Stimulated activated memory B cell treated with anti-CD40 and anti-IgM and Interleukin-4, amounts not matched to agents 10 μg/mL and 1 μg/mL and 100 μg/mL, for 72 hours (primary cell): ENCODE results near the gene AP1G1.

ENCODE experiments used
- ATAC-seq: fragments of 150-1000 bp; cut with Tn5 transposase; 2 replicates; pipeline ENCODE4 v1.10.0; 2021
- H3K27ac Mint-ChIP-seq: one replicate; pipeline ENCODE4 v1.8.0; 2022; ENCODE audit warnings: mild to moderate bottlenecking, mixed read lengths
- H3K27me3 Mint-ChIP-seq: one replicate; pipeline ENCODE4 v1.8.0; 2022; ENCODE audit warnings: mixed read lengths
- H3K36me3 Mint-ChIP-seq: one replicate; pipeline ENCODE4 v1.8.0; 2022; ENCODE audit warnings: mixed read lengths
- H3K4me1 Mint-ChIP-seq: one replicate; pipeline ENCODE4 v1.8.0; 2022; ENCODE audit warnings: mixed read lengths
- H3K4me3 Mint-ChIP-seq: one replicate; pipeline ENCODE4 v1.8.0; 2022; ENCODE audit warnings: mild to moderate bottlenecking, moderate library complexity, mixed read lengths
- H3K9me3 Mint-ChIP-seq: one replicate; pipeline ENCODE4 v1.8.0; 2022; ENCODE audit warnings: mixed read lengths

AP1G1 gene

GRCh38 chr16:71808593-71809459, at the start of gene AP1G1:
Gene AP1G1, minus strand, starts transcription at chr16:71808834. Its CDS starts 19,355 bp downstream, at chr16:71789479.
- H3K36me3 Mint-ChIP-seq = peaks cover 9% of the 10 kb centered on the region
- H3K9me3 Mint-ChIP-seq = no peaks in the 10 kb centered on the region
- H3K4me3 Mint-ChIP-seq = peak within 1 kb of the TSS; percentile 94
- H3K27ac Mint-ChIP-seq = peak within 1 kb of the TSS; percentile 100
- no peaks in the 10 kb centered on the region for H3K27me3 Mint-ChIP-seq
- peaks cover 17% of the 10 kb centered on the region for H3K4me1 Mint-ChIP-seq
- peak; percentile 97 for ATAC-seq

- H3K9me3 Mint-ChIP-seq = no peaks in the 10 kb centered on the region
- H3K36me3 Mint-ChIP-seq = peaks cover 54% of the 10 kb centered on the region
- ATAC-seq = no peak
- no peak overlapping the region for H3K4me3 Mint-ChIP-seq
- no peaks in the 10 kb centered on the region for H3K27me3 Mint-ChIP-seq
- peaks cover 61% of the 10 kb centered on the region for H3K4me1 Mint-ChIP-seq
- peak overlapping the region; percentile 60 for H3K27ac Mint-ChIP-seq
Observed at GRCh38 chr16:71855937-71856662, 47.5 kb upstream of the AP1G1 start.

GRCh38 chr16:71854369-71854948, 45.8 kb upstream of the AP1G1 start:
- Mint-ChIP-seq H3K27ac (peak overlapping the region; percentile 87), H3K4me1 (peaks cover 61% of the 10 kb centered on the region), H3K27me3 (no peaks in the 10 kb centered on the region), H3K4me3 (no peak overlapping the region), H3K36me3 (peaks cover 59% of the 10 kb centered on the region), H3K9me3 (no peaks in the 10 kb centered on the region)
- ATAC-seq = no peak

- peaks cover 59% of the 10 kb centered on the region for H3K36me3 Mint-ChIP-seq
- peak overlapping the region; percentile 68 for H3K4me3 Mint-ChIP-seq
- H3K9me3 Mint-ChIP-seq = no peaks in the 10 kb centered on the region
- peaks cover 65% of the 10 kb centered on the region for H3K4me1 Mint-ChIP-seq
- peak; percentile 86 for ATAC-seq
- peak overlapping the region; percentile 87 for H3K27ac Mint-ChIP-seq
- H3K27me3 Mint-ChIP-seq = no peaks in the 10 kb centered on the region
Observed at GRCh38 chr16:71853413-71853812, 44.8 kb upstream of the AP1G1 start.

- no peak for ATAC-seq
- peak overlapping the region; percentile 87 for H3K27ac Mint-ChIP-seq
Observed at GRCh38 chr16:71852561-71852960, 43.9 kb upstream of the AP1G1 start.

GRCh38 chr16:71852158-71852557, 43.5 kb upstream of the AP1G1 start:
- Mint-ChIP-seq H3K36me3 (peaks cover 66% of the 10 kb centered on the region), H3K4me3 (no peak overlapping the region), H3K27me3 (no peaks in the 10 kb centered on the region), H3K4me1 (peaks cover 74% of the 10 kb centered on the region), H3K9me3 (no peaks in the 10 kb centered on the region), H3K27ac (peak overlapping the region; percentile 87)
- ATAC-seq = no peak

More at GRCh38 chr16:71852561-71852960, 43.9 kb upstream of the AP1G1 start:
- no peak overlapping the region for H3K4me3 Mint-ChIP-seq
- peaks cover 66% of the 10 kb centered on the region for H3K36me3 Mint-ChIP-seq
- H3K27me3 Mint-ChIP-seq = no peaks in the 10 kb centered on the region
- H3K4me1 Mint-ChIP-seq = peaks cover 73% of the 10 kb centered on the region
- no peaks in the 10 kb centered on the region for H3K9me3 Mint-ChIP-seq

- Mint-ChIP-seq H3K9me3 (no peaks in the 10 kb centered on the region), H3K36me3 (peaks cover 66% of the 10 kb centered on the region), H3K27me3 (no peaks in the 10 kb centered on the region), H3K27ac (peak overlapping the region; percentile 87), H3K4me3 (no peak overlapping the region), H3K4me1 (peaks cover 74% of the 10 kb centered on the region)
- no peak for ATAC-seq
Observed at GRCh38 chr16:71851746-71852145, 43.1 kb upstream of the AP1G1 start.

GRCh38 chr16:71848622-71849021, 40.0 kb upstream of the AP1G1 start:
- no peak for ATAC-seq
- Mint-ChIP-seq H3K4me1 (peaks cover 64% of the 10 kb centered on the region), H3K36me3 (peaks cover 51% of the 10 kb centered on the region), H3K27me3 (no peaks in the 10 kb centered on the region), H3K9me3 (no peaks in the 10 kb centered on the region), H3K4me3 (no peak overlapping the region), H3K27ac (no peak overlapping the region)

- Mint-ChIP-seq H3K27ac (peak overlapping the region; percentile 96), H3K27me3 (no peaks in the 10 kb centered on the region), H3K4me3 (peak overlapping the region; percentile 95), H3K36me3 (peaks cover 40% of the 10 kb centered on the region), H3K4me1 (peaks cover 63% of the 10 kb centered on the region), H3K9me3 (no peaks in the 10 kb centered on the region)
- no peak for ATAC-seq
Observed at GRCh38 chr16:71847096-71847495, 38.5 kb upstream of the AP1G1 start.

GRCh38 chr16:71846431-71846830, 37.8 kb upstream of the AP1G1 start:
- Mint-ChIP-seq H3K4me3 (peak overlapping the region; percentile 95), H3K4me1 (peaks cover 60% of the 10 kb centered on the region), H3K36me3 (peaks cover 33% of the 10 kb centered on the region), H3K27ac (peak overlapping the region; percentile 96), H3K9me3 (no peaks in the 10 kb centered on the region), H3K27me3 (no peaks in the 10 kb centered on the region)
- ATAC-seq = no peak

- no peaks in the 10 kb centered on the region for H3K27me3 Mint-ChIP-seq
- H3K36me3 Mint-ChIP-seq = peaks cover 27% of the 10 kb centered on the region
- peak within 1 kb of the TSS; percentile 95 for H3K4me3 Mint-ChIP-seq
- peak within 1 kb of the TSS; percentile 96 for H3K27ac Mint-ChIP-seq
- peaks cover 58% of the 10 kb centered on the region for H3K4me1 Mint-ChIP-seq
- no peaks in the 10 kb centered on the region for H3K9me3 Mint-ChIP-seq
- ATAC-seq = peak; percentile 95
Observed at GRCh38 chr16:71845639-71846430, 37.2 kb upstream of the AP1G1 start, which contains the start of gene ATXN1L. Gene ATXN1L, plus strand, starts transcription at chr16:71845976. Its CDS starts 3,765 bp downstream, at chr16:71849741.

GRCh38 chr16:71843572-71843971, 34.9 kb upstream of the AP1G1 start:
- H3K4me3 Mint-ChIP-seq = no peak overlapping the region
- peak overlapping the region; percentile 96 for H3K27ac Mint-ChIP-seq
- no peak for ATAC-seq
- peaks cover 8% of the 10 kb centered on the region for H3K36me3 Mint-ChIP-seq
- H3K9me3 Mint-ChIP-seq = no peaks in the 10 kb centered on the region
- H3K4me1 Mint-ChIP-seq = peaks cover 56% of the 10 kb centered on the region
- H3K27me3 Mint-ChIP-seq = no peaks in the 10 kb centered on the region

- Mint-ChIP-seq H3K36me3 (no peaks in the 10 kb centered on the region), H3K27ac (no peak overlapping the region), H3K4me1 (peaks cover 28% of the 10 kb centered on the region), H3K9me3 (no peaks in the 10 kb centered on the region), H3K4me3 (no peak overlapping the region), H3K27me3 (no peaks in the 10 kb centered on the region)
- ATAC-seq = no peak
Observed at GRCh38 chr16:71840052-71840451, 31.4 kb upstream of the AP1G1 start.

- H3K27me3 Mint-ChIP-seq = no peaks in the 10 kb centered on the region
- no peaks in the 10 kb centered on the region for H3K36me3 Mint-ChIP-seq
- ATAC-seq = no peak
- peaks cover 4% of the 10 kb centered on the region for H3K4me1 Mint-ChIP-seq
- no peak overlapping the region for H3K27ac Mint-ChIP-seq
- no peak overlapping the region for H3K4me3 Mint-ChIP-seq
- H3K9me3 Mint-ChIP-seq = no peaks in the 10 kb centered on the region
Observed at GRCh38 chr16:71837150-71837549, 28.5 kb upstream of the AP1G1 start.
